Fibroblast of skin of left quadriceps (primary cell): ENCODE data around the gene TRAK1.

ENCODE experiments used
- DNase-seq, 2 experiments: peaks; one replicate each; pipeline ENCODE4 v3.0.0-alpha.2; 2013; ENCODE audit warnings: low read depth in 2 of 2

TRAK1 gene

DNA sequence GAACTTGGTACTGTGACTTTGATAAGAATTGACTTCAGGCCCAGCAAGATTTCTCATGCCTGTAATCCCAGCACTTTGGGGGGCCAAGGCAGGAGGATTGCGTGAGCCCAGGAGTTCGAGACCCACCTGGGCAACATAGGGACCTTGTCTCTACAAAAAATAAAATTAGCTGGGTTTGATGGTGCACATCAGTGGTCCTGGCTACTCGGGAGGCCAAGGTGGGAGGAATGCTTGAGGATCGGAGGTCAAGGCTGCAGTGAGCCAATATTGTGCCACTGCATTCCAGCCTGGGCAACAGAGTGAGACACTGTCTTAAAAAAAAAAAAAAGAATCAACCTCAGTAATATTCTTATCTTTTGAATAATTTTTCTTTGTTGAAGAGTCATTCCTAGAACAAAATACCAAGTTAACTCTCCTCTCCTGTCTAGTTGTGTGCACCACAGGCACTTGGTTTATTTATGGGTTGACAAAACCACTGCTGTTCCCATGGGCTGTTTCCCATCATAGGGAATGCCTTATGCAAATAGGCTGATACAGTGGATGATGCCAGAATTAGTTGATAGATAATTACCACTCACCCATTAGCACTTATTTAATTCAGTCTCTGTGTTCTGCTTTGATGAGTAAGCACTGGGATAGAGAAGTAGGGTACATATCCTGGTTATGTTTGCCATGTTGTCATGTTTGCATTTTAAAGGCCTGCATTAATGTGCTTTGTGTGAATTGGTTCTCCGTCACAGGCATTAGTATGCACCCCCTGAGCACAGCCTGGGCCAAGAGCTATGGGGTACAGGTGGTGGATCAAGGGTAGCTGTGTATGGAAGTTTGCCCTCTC, 32.9 kb downstream of the TRAK1 start:
- no peak for DNase-seq

DNA sequence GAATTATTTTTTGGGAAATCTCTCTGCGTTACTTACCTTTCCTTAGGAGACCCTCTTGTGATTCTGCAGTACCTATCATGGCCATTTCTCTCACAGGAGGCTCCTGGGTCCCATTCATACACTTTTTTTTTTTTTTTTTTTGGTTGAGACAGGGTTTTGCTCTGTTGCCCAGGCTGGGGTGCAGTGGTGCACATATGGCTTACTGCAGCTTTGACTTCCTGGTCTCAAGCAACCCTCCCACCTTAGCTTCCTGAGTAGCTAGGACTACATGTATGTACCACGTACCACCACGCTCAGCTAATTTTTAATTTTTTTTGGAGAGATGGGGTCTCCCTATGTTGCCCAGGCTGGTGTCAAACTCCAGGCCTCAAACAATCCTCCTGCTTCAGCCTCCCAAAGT, 36.1 kb downstream of the TRAK1 start:
- DNase-seq = no peak

DNA sequence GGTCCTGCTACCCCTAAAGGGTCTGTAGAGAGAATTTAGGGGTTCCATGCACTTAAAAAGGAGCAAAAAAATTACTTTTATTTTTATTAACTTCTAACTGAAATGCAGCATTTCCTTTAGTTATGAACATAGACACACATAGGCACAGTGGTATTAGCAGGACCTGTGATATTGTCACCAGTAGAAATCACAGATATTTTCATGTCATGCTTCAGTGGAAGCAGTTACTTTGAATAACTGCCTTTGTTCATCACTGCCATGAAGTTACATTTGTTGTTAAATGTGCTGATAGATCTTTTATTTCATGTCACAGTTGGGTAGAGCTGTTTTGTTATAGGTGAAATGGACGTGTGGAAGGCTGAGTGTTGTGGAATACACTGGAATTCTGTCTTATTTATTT, 37.4 kb downstream of the TRAK1 start:
- DNase-seq = no peak

DNA sequence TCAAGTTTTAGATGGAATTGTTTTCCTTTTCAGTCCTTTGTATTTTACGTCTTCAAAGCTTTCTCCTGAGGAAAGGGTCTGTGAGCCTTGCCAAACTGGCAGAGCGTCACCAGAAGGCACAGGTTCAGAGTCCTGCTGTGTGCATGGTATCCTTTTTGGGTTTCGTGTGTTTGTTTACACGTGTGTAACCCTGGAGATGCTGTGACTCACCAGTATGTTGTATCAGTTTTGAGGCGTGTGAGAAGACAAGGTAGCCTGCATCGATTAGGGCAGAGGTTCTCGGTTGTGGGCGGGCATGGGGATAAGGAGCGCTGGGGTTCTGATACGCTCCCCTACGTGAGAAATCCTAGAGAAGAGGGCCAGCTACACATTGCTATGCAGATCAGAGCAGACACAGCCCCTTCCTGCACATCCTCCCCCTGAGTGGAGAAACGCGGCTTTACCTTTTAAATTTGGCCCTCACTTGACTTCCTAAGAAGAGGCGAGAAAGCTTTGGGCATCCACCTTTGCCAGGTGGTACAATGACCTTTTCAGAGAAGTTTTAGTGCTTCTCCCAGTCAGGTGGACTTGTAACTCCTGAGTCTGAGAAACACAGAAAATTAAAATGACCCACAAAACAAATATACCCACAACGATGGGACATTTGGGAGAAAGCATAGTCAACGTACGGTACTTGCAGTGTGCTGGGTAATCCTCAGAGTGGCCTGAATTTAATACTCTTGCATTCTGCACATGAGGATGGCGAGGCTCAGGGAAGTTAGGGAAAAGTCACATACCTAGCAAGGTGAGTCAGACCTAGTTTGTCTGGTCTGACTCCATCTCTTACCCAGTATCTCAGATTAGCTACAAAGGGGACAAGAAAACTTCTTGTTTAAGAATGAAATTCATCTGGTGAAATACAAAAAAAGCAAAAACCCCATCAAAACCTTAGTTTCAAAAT, 38.1 kb downstream of the TRAK1 start:
- DNase-seq = no peak

DNA sequence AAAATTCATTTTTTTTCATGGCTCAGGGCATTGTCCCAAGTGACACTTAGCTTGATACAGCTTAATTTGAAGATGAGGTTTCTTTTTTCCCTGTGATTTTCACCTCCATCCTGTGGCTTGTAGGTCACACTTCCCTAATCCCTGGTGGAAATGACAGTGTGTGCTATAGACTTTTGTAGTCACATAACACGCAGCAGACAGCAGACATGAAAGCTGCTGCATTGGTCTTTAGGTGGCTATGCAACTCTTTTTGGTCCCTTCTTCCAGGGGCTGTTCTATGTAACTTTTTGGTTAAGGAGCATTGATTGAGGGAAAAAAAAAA, 38.8 kb downstream of the TRAK1 start:
- no peak for DNase-seq

DNA sequence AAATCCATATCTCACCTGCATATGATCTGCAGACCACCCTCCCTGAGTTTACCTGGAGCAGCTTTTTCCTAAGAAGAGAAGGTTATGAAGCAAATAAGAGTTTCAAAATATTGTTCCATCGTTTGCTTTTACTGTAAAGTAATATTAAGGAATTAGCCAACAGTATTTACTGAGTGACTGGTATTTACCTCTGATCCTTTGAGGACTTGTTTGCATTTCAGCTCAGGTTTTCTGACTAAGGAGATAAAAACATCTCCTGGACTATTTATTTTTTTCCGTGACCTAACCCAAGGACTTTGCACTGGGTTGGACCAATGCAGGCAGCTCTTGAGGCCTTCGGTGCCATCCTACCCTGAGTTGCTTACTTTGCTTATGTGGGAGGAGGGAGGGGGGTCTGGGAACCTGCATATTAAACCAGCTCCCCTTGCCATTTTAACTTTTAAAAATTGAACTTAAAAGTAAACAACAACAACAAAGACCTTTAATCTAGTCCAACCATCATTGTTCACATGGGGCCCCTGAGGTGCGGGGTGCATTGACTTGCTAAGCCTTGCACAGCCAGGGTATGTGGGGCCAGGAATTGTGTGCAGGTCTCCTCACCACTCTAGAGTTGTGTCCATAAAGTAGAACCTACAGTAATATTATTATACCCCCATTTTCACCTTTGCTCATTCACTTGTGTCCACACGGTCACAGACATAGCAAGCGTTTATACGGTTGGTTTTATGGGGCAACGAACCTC, 39.3 kb downstream of the TRAK1 start:
- DNase-seq = no peak

DNA sequence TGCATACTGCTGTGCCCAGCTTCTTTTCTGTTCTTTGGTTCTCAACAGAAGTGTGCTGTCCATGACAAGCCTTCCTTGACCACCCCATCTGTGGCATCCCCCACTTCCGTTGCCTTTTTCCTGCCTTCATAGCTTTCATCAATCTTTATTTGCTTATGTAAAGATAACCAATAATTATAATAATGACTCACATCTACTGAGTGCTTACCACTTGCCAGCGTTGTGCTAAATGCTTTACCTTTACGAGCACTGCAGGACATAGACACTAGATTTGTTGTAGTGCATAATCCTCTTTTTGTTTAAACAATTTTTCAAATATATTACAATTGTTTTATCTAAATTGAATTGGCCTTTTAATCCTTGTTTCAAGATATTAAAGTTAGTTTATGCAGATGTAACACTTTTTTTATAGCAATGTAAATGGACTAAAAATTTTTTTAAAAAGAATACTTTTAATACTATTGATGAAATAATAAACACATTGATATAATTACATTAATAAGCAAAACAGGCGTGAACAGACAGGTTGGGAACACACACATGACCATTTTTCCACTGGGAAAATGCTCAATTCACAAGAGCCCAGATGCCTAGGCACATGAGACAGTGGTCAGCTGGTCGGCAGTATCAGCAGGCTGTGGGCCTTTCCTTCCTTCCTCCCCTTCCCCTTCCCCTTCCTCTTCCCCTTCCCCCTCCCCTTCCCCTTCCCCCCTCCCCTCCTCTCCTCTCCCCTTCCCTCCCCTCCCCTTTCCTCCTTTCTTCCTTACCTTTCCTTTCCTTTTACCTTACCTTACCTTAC, 42.5 kb downstream of the TRAK1 start:
- no peak for DNase-seq

DNA sequence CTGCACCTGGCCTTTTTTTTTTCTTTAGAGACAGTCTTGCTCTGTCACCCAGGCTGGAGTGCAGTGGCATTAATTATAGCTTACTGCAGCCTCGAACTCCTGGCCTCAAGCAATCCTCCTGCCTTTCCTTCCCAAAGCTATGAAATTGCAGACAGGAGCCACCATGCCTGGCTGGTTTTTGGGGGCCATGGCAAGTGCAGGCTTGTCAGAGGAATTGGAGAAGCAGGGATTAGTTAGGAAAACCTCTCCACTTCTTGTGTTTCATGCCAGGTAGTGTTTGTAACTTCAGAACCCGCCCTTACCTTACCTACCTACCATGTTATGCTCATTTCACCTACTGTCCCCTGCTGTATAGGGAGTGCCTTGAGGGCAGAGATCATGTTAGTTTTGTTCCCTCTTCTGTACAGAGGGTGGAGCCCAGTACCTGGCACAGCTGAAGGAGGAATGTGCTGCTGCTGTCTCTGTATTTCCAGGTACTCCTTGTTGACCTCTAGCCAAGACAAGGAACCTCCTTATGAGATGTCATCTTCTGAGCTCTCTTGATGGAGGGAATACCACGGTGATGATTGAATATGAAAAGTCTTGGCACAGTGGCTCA, 43.8 kb downstream of the TRAK1 start:
- no peak for DNase-seq

DNA sequence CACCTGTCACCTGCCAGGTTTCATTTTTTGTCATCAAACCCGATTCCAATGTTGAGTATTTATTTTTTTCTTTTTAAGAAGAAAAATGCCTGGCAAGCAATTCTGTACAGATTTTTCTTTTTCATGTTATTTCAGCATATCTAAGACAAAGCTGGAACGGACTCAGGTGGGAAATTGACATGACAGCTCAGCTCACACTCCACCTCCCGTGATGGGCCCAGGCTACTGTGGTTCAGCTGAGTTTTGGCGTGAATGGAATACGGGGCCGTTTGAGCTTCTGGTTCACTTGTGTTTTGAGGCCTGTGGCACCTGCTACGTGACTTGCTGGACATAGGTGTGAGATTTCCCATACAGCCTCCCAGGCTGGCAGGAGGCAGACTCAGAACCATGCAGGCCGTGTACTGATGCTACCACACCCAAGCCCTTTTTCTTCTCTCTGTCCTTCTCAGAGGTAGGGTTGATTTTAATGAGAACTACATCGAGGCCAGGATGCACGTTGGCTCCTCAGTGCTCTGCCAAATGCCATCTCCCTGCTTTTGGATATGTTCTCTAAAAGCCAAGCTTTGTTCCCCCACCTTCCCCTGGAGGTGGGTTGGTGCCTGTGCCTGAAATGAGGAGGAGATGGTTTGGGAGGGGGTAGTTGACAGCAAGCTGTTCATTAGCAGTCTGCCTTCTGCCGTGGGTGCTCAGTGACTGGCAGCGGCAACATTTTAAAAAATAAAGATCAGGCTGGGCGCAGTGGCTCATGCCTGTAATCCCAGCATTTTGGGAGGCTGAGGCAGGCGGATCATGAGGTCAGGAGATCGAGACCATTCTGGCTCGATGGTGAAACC, 48.7 kb downstream of the TRAK1 start:
- DNase-seq = no peak

DNA sequence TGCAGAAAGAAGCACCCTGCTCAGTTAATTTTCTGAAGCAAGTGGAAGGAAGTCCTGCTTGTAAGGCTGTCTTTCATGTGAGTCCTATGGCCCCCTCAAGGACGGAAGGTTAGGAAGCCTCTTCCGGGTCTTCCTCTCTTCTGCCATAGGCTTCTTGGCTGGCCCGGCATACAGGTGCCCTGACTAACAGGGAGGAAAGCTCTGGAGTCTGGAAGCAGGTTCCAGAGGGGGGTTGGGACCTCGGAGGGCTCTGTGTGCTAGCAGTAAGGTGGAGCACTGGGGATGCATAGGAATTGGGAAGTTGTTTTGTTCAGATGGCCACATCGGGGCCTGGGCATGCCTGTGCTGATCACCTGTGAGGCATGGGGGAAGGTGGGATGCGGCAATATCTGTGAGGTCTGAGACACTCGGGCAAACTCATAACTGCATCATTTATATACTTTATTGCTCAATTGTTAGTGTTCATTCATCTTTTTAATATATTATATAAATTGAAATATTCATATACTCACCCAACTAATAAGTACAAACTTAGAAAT, 49.6 kb downstream of the TRAK1 start:
- DNase-seq = no peak

DNA sequence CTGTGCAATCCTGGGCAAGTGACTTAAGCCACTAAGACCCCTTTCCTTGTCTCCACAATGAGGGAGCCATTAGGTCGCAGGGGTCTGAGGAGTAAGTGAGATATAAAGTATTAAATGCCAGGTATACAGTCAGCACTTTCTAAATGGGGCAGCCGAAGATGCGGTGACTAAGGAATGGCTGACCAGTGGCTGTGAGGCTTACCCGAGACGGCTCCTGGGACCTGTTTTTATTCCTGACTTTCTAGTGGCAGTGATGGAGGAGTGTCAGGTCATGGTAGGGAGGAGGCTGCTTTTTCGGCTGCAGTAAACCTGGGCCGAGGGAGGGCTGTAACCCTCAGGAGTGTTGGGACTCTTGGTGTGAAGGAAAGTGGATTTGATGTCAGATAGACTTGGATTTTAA, 52.3 kb downstream of the TRAK1 start:
- DNase-seq = no peak

DNA sequence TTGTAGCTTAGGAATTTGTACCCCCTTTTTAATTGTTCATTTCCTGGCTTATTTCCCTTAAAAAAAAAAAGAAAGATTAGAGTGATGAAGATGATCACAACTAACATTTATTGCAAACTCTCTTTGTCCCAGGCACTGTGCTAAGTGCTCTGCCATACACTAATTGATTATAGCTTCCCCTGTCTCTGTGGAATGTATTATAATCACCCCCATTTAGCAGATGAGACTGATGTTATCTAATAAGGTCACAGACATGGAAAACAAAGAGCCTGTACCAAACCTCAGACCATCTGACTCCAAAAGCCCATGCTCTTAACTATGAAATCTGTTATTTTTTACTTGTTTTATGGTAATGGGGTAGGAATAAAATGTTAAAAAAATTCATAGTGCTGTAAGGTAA, 53.1 kb downstream of the TRAK1 start:
- no peak for DNase-seq

DNA sequence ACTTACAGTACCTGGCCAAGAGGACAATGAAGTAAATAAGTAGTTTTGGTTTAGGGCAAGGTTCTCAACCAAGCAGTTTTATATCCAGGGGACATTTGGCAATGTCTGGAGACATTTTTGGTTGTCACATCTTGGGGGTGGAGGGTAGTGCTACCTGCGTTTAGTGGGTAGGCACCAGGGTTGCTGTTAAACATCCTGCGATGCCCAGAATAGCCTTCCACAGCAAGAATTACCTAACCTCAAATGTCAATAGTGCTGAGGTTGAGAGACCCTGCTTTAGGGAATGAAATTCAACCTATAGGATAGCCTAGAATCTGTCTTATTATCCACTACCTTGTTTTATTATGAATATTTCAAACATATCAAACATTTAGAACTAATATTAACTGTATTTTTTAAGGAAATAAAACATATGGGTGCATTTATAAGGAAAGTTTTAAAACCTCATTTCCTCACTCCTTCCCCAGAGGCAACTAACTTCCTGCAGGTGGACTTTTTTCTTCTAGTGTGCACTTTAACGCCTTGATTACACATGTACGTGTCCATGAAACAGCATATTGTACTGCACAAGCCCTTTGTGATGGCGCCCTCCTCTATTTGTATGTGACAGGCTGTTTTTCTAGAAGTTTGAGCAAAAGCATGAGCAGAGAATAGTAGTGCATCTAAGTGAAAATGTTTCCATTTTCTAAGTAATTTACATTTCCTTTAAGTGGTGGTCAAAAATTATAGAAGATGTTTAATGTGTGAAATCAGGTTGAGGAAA, 57.1 kb downstream of the TRAK1 start:
- DNase-seq = no peak

DNA sequence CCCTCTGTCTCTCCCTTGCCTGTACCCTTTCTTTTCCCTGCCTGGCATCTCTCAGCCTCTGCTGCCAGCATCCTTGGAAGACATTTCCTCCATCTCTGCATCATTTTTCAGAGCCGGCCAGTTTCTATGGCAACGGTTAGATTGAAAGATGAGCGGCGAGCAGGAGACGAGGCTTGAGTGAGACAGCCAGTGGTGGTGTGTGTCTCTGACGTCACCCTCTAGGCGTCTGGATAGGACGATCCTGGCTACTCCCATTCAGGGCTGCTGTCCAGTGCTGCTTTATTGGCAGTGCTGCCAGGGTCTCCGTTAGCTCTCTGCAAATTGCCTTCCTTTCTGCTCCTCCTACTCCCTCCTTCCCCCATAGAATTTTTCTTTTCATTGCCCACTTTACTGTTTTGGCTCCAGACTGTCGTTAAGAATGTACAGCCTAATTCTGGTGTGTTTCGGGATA, 57.9 kb downstream of the TRAK1 start:
- DNase-seq = peak; percentile 32 to 49

DNA sequence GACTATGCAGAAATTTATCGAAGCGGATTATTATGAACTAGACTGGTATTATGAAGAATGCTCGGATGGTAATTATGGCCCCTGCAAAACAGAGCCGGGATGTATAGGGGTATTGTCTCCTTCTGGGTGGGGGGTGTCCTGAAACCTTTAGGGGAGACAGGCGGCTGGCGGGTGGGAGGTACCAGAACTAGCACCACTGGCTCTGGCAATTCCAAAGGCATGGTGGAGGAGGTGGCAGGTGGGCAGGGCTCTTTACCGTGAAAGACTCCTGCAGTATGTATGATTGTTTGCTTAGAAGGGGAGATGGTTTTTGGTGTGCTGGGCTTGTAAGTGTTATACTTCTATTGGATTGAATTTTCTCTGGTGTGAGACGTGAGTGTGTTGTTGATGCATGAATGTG, 58.4 kb downstream of the TRAK1 start:
- no peak for DNase-seq

DNA sequence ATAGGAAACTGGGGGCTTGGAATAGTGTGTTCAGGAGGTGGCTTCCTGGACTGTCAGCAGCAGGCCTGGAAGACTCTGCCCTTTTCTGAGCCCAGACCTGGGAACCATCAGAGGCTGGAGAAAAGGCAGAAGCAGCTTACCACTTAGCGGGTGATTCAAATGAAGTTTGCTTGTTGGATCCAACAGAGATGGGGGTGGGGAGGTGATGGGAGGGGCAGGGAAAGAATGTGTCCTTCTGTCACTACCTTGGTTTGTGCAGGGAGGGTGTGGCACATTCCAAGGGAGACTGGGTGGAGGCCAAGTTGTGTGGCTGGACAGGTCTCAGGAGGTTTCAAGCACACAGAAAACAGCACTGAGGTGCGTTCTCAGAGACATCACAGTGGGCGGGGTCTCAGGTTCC, 58.8 kb downstream of the TRAK1 start:
- no peak for DNase-seq

DNA sequence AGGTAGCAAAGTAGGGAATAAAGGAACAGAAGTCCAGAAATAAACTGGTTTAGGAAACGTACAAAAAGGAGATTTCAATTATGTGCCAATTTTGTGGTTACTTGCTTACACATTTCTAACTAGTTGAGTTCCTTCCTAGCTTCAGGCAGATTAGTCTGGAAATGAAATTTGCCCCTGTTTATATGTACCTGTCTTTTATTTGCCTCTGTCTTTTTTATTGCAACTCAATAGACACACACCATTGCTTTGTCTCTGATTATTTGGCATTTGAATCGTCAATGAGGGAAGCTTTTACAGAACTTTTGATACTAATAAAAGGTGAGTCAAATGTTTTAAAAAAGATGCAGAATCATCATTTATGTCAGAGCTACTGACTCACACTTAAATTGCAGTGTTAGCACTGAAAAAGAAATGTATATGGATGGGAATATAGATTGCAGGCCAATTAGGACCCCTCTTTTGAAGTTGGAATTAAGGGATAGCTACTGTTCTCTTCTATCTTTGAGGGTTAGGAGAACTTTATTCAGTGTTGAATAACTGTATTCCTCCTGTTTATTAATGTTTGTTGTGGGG, 60.5 kb downstream of the TRAK1 start:
- no peak for DNase-seq

DNA sequence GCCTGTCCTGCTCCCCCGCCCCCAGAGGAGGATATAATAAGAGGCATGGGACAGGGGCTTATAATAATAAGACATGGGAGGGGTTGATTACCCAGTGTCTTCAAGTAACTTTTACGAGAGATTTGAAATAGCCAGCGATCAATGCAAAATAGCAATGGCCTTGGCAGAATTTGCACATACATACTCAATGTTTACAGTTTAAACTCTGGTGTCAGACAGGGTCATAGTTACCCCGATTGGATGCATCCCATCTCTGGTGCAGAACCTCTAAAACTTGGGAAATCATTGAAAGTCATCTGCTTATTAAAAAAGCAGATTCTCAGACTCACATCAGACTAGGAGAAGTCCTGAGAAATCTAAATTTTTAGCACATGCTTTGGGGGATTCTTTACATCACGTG, 61.0 kb downstream of the TRAK1 start:
- DNase-seq = no peak

DNA sequence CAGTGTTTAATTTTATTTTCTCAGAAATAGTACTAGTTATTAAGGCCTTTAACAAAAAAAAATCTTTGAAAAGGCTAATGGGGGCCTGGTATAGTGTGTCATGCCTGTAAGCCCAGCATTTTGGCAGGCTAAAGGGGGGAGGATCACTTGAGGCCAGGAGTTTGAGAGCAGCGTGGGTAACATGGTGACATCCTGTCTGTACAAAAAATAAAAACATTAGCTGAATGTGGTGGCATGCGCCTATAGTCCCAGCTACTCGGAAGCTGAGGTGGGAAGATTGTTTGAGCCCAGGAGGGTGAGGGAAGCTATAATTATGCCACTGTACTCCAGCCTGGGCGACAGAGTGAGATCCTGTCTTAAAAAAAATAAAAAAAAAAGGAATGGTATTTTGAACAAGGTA, 61.9 kb downstream of the TRAK1 start:
- no peak for DNase-seq
